ENCODE results near the gene CCDC138.

Gene CCDC138

GRCh38 chr2:108918156-108918874 lies 131.7 kb downstream of the CCDC138 start:
- no peak for DNase-seq (ENCODE audit: low read depth in 3 of 3)

- DNase-seq (ENCODE audit: low read depth in 3 of 3): no peak
Observed at GRCh38 chr2:108918941-108919341, 132.4 kb downstream of the CCDC138 start.

GRCh38 chr2:108919571-108920373 lies 133.2 kb downstream of the CCDC138 start:
- no peak for DNase-seq (ENCODE audit: low read depth in 3 of 3)

- DNase-seq (ENCODE audit: low read depth in 3 of 3): no peak
Observed at GRCh38 chr2:108920686-108921085, 134.1 kb downstream of the CCDC138 start.

GRCh38 chr2:108921096-108922030 lies 134.8 kb downstream of the CCDC138 start:
- DNase-seq (ENCODE audit: low read depth in 3 of 3): no peak

DNA sequence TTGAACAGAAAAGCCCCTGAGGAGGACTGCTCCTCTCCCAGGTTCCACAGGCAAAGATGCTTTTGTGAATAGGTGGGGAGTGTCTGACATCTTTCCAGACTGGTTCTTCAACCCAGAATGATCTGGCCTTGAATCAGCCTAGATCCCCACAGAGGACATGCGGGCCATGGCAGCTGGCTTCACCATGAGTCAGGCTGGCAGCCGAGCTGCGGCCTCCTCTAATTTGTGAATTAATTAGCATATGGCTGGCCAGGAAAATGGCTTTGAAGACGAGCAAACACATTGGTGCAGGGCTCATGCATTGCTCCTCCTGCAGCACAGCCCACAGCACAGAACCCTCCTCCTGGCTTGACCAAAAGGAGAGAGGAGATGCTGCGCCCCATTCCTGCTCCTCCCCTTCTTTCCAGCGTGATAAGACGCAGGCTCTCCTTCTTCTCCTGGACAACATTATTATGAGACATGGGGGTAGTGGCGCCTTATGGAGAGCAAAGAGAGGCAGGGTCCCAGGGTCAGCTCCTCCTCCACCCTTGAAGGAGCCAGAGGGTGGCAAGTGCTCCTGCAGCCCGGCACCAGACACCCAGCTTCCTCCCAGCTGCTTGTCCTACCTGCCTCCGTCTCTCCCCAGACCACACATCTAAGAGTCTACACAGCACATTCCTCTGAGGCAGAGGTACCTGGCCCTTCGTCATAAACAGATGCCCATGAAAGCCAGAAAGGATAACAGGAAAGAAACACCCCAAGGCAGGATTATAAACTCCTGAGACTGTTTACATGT lies 135.8 kb downstream of the CCDC138 start:
- DNase-seq (ENCODE audit: low read depth in 3 of 3): no peak

- no peak for DNase-seq (ENCODE audit: low read depth in 3 of 3)
Observed at GRCh38 chr2:108923019-108923700, 136.6 kb downstream of the CCDC138 start.

DNA sequence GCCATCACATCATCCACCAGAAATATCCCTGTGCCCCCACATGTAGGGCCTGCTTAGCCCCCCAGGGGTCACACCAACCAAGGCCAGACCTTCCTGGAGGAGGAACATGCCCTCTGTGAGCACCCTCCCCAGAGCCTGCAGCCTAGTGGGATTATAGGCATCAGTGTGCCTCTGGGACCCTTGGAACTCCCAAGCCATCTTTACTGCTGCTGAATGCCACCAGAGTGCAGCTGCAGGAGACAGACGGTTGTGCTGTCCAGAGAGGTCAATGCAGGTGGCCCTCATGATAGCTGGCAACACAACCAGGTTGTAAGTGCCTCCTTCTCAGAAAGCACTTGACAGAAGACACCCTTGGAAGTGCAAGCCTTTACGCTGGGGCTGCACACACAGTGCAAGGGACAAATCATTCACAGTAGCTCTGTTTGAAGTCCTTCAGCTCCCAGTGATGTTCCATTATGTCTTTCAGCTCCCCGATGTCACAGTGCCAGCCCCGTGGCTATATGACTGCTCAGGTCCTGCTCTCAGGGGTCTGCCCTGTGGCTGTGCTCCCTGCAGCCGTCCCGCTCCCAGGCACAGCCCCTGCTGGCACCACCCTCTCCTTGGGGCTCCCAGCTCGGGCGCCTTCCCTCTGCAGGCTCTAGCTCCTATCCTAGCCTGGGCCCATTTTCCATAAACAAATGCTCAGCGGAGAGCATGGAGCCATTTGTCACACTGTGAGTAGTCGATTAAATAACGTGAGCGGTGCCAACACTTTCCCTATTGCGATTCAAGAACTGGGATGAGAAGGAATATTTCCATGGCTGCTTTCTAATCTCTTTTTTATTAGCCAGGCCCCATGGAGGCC lies 137.4 kb downstream of the CCDC138 start:
- DNase-seq (ENCODE audit: low read depth in 3 of 3): no peak

DNA sequence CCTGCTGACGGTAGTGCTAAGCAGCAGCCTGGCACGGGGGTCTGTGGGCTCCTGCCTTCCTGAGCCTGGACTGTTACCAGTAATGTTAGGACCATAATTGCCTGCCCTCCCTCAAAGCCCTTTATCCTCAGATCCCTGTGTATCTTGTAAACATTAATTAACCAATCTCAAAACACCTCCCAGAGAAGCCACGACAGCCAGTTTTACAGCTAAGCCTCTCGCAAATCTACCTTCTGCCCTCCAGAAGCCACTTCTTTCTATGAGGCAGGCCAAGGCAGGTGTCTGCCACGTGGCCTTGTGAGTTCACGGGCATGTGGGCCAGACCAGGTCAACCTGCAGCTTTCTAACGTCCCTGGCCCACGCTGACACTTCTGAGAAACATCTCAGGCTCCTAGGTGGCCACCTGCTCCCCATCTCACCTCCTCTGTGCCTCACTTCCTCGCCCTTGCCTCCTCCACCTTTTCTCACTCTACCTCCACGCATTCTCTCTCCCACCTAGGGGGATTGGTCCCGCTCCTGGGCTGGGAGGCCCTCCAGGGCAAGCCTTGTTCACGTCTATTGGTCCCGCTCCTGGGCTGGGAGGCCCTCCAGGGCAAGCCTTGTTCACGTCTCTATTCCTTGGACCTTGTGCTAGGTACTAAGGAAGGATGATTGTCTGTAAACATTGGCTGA lies 138.1 kb downstream of the CCDC138 start:
- no peak for DNase-seq (ENCODE audit: low read depth in 3 of 3)

GRCh38 chr2:108925286-108925685 lies 138.7 kb downstream of the CCDC138 start:
- DNase-seq (ENCODE audit: low read depth in 3 of 3): no peak

GRCh38 chr2:108925735-108926134 lies 139.2 kb downstream of the CCDC138 start:
- DNase-seq (ENCODE audit: low read depth in 3 of 3): no peak
